ENCODE measurements around the gene MCM5.
"Not testable (repeated sequence)": the region's sequence is repeated elsewhere in the genome, so short reads cannot be mapped to it uniquely, and the experiment has no call there.

Gene MCM5

GRCh38 chr22:35434061-35434710 is 34.2 kb downstream of the MCM5 start:
- TF ChIP-seq Cebpa-rat (IDR thresholded peaks at IDR 0.05), result no peak
- peaks cover 18 to 31% (median 27%) of the 10 kb centered on the region in 11 experiments for H3K9me3 ChIP-seq (replicated peaks in 1 of 11)
- H3K27ac ChIP-seq, result no peak overlapping the region
- no peak overlapping the region for H3K4me2 ChIP-seq
- no peak overlapping the region for H3K9ac ChIP-seq
- H3K27me3 ChIP-seq, result no peaks in the 10 kb centered on the region
- no peak overlapping the region for H3K4me3 ChIP-seq
- peaks cover 30 to 81% (median 57%) of the 10 kb centered on the region in 11 experiments for H3K36me3 ChIP-seq
- H3K4me1 ChIP-seq, result peaks cover 0 to 14% (median 6%) of the 10 kb centered on the region in 10 experiments; a peak in 9 of 20 replicates
- peaks cover 0 to 37% (median 14%) of the 10 kb centered on the region in 11 experiments; a peak in 10 of 22 replicates for H4K20me1 ChIP-seq

- H3K27ac ChIP-seq, result no peak overlapping the region
- H3K4me1 ChIP-seq, result peaks cover 0 to 6% (median 0%) of the 10 kb centered on the region in 10 experiments; a peak in 2 of 20 replicates
- no peak overlapping the region for H3K4me3 ChIP-seq
- H4K20me1 ChIP-seq, result peaks cover 0 to 26% (median 9%) of the 10 kb centered on the region in 11 experiments; a peak in 7 of 22 replicates
- no peak overlapping the region for H3K4me2 ChIP-seq
- H3K9me3 ChIP-seq (replicated peaks in 1 of 11), result peaks cover 18 to 31% (median 27%) of the 10 kb centered on the region in 11 experiments
- no peaks in the 10 kb centered on the region for H3K27me3 ChIP-seq
- no peak for TF ChIP-seq Cebpa-rat (IDR thresholded peaks at IDR 0.05)
- no peak overlapping the region for H3K9ac ChIP-seq
- H3K36me3 ChIP-seq, result peaks cover 30 to 70% (median 50%) of the 10 kb centered on the region in 11 experiments
Measured at GRCh38 chr22:35435201-35435740, 35.3 kb downstream of the MCM5 start.

- peaks cover 0 to 6% (median 0%) of the 10 kb centered on the region in 10 experiments; a peak in 2 of 20 replicates for H3K4me1 ChIP-seq
- H3K4me3 ChIP-seq, result no peak overlapping the region
- no peak overlapping the region for H3K9ac ChIP-seq
- H3K27me3 ChIP-seq, result no peaks in the 10 kb centered on the region
- peaks cover 30 to 61% (median 40%) of the 10 kb centered on the region in 11 experiments for H3K36me3 ChIP-seq
- H3K27ac ChIP-seq, result no peak overlapping the region
- TF ChIP-seq Cebpa-rat (IDR thresholded peaks at IDR 0.05), result no peak
- H3K4me2 ChIP-seq, result no peak overlapping the region
- peaks cover 18 to 30% (median 27%) of the 10 kb centered on the region in 11 experiments for H3K9me3 ChIP-seq (replicated peaks in 1 of 11)
- peaks cover 0 to 25% (median 5%) of the 10 kb centered on the region in 11 experiments; a peak in 6 of 22 replicates for H4K20me1 ChIP-seq
Measured at GRCh38 chr22:35436421-35436820, 36.5 kb downstream of the MCM5 start.

GRCh38 chr22:35437049-35437448 is 37.1 kb downstream of the MCM5 start:
- Histone ChIP-seq H3K9me3 (replicated peaks in 1 of 11) (peaks cover 18 to 25% (median 21%) of the 10 kb centered on the region in 11 experiments), H3K9ac (no peak overlapping the region), H3K4me2 (no peak overlapping the region), H3K36me3 (peaks cover 24 to 55% (median 34%) of the 10 kb centered on the region in 11 experiments), H3K27ac (no peak overlapping the region), H3K4me3 (no peak overlapping the region), H4K20me1 (peaks cover 0 to 30% (median 5%) of the 10 kb centered on the region in 11 experiments; a peak in 6 of 22 replicates), H3K4me1 (peaks cover 0 to 6% (median 0%) of the 10 kb centered on the region in 10 experiments; a peak in 2 of 20 replicates), H3K27me3 (no peaks in the 10 kb centered on the region)
- TF ChIP-seq Cebpa-rat (IDR thresholded peaks at IDR 0.05), result no peak

GRCh38 chr22:35438673-35439364 is 38.9 kb downstream of the MCM5 start:
- H3K4me2 ChIP-seq; H3K9me3 ChIP-seq (replicated peaks in 1 of 11); H3K27ac ChIP-seq; H3K27me3 ChIP-seq; H3K9ac ChIP-seq; H3K4me3 ChIP-seq: not testable (repeated sequence)
- Histone ChIP-seq H4K20me1 (peaks cover 0 to 42% (median 5%) of the 10 kb centered on the region in 11 experiments; a peak in 6 of 22 replicates), H3K4me1 (peaks cover 0 to 12% (median 5%) of the 10 kb centered on the region in 10 experiments; a peak in 11 of 20 replicates), H3K36me3 (peaks cover 6 to 37% (median 16%) of the 10 kb centered on the region in 11 experiments)

- Histone ChIP-seq H3K4me2 (no peak overlapping the region), H3K4me1 (peaks cover 0 to 17% (median 10%) of the 10 kb centered on the region in 10 experiments; a peak in 11 of 20 replicates), H3K36me3 (peaks cover under 1 to 32% (median 11%) of the 10 kb centered on the region in 11 experiments; a peak in 18 of 22 replicates), H4K20me1 (peaks cover 0 to 43% (median 5%) of the 10 kb centered on the region in 11 experiments; a peak in 6 of 22 replicates), H3K4me3 (no peak overlapping the region), H3K9ac (no peak overlapping the region), H3K27ac (no peak overlapping the region), H3K27me3 (no peaks in the 10 kb centered on the region), H3K9me3 (replicated peaks in 1 of 11) (peaks cover 0 to 2% (median 0%) of the 10 kb centered on the region in 11 experiments; a peak in 3 of 22 replicates)
- TF ChIP-seq Cebpa-rat (IDR thresholded peaks at IDR 0.05), result no peak
Measured at GRCh38 chr22:35439365-35439717, 39.4 kb downstream of the MCM5 start.

- no peak for TF ChIP-seq Cebpa-rat (IDR thresholded peaks at IDR 0.05)
- H3K4me3 ChIP-seq, result no peak overlapping the region
- no peak overlapping the region for H3K27ac ChIP-seq
- peaks cover 0 to 16% (median 11%) of the 10 kb centered on the region in 10 experiments; a peak in 11 of 20 replicates for H3K4me1 ChIP-seq
- H3K9ac ChIP-seq, result no peak overlapping the region
- peaks cover 0 to 27% (median 9%) of the 10 kb centered on the region in 11 experiments; a peak in 10 of 22 replicates for H3K36me3 ChIP-seq
- no peaks in the 10 kb centered on the region for H3K9me3 ChIP-seq (replicated peaks in 1 of 11)
- H4K20me1 ChIP-seq, result peaks cover 0 to 43% (median 5%) of the 10 kb centered on the region in 11 experiments; a peak in 6 of 22 replicates
- no peaks in the 10 kb centered on the region for H3K27me3 ChIP-seq
- no peak overlapping the region for H3K4me2 ChIP-seq
Measured at GRCh38 chr22:35440129-35440528, 40.2 kb downstream of the MCM5 start.

- H3K4me1 ChIP-seq, result peaks cover 7 to 19% (median 12%) of the 10 kb centered on the region in 10 experiments; a peak in 17 of 20 replicates
- H3K36me3 ChIP-seq, result peaks cover 0 to 23% (median 12%) of the 10 kb centered on the region in 11 experiments; a peak in 14 of 22 replicates
- H3K4me3 ChIP-seq, result no peak overlapping the region
- no peaks in the 10 kb centered on the region for H3K9me3 ChIP-seq (replicated peaks in 1 of 11)
- TF ChIP-seq Cebpa-rat (IDR thresholded peaks at IDR 0.05), result no peak
- H3K9ac ChIP-seq, result no peak overlapping the region
- H3K27me3 ChIP-seq, result no peaks in the 10 kb centered on the region
- H4K20me1 ChIP-seq, result peaks cover 0 to 31% (median 0%) of the 10 kb centered on the region in 11 experiments; a peak in 5 of 22 replicates
- no peak overlapping the region; a peak in 1 of 22 replicates for H3K27ac ChIP-seq
- H3K4me2 ChIP-seq, result no peak overlapping the region
Measured at GRCh38 chr22:35441489-35442100, 41.7 kb downstream of the MCM5 start.
